ENCODE results near the gene FKBP5. TPM values are rescaled to one million over a fixed set of nuclear protein-coding genes. Genes with fewer than 3 reads are reported as not detected.

Gene FKBP5
- total and polyA plus RNA-seq, 9 of the 15 experiments (the other 6 are each of a cell fraction or from before 2014, with no cell fraction given): 32.7 to 151 (median 75.0) TPM

DNA sequence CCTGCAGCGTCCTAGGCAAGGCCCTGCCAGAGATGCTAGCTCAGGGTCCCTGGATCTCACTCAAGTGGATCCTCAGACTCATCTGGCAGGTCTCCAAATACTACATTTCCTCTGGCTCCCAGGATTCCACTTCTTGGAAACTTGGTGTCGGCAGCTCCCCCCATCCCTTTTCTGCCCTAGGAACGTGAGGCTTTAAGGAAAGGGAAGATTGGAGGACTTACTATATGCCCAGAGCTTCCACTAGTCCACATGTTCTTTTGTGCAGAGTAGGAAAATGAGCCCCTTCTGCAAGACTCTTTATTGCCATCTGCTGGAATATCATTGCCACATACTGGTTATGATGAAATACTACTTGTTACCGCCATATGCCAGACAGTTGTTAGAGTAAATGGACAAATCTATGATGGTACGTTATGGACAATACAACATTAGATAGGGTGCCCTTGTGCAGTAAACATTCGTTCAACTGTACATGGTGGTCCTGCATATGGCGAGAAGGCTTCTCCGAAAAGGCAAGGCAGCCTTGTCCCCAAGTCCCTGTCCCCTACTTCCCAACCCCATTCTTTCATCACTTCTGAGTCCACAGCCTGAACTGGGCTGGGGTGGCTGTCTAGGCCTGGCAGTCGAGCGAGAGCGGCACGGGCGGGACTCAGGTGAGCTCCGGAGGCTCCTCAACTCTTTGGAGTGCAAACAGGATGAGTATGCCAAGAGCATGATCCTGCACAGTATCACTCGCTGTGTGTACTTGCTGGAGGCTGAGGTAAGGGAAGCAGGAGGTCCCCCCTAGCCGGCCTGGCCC, 48.9 kb upstream of the FKBP5 start (continued):
- TF ChIP-seq SRSF3 (IDR thresholded peaks at IDR 0.05; ENCODE audit: insufficient read depth, low read length): no peak
- TF ChIP-seq DIDO1 (tag; IDR thresholded peaks at IDR 0.05; ENCODE audit: low read depth): no peak; the same call in 1 of the 2 replicates
- TF ChIP-seq EHMT2 (IDR thresholded peaks at IDR 0.05): peak; percentile 93
- TF ChIP-seq STAT5B (CRISPR knock-in tag; IDR thresholded peaks at IDR 0.05): no peak
- TF ChIP-seq HOXB6 (CRISPR knock-in tag; IDR thresholded peaks at IDR 0.05; ENCODE audit: borderline replicate concordance): no peak
- TF ChIP-seq, protein P1, sequence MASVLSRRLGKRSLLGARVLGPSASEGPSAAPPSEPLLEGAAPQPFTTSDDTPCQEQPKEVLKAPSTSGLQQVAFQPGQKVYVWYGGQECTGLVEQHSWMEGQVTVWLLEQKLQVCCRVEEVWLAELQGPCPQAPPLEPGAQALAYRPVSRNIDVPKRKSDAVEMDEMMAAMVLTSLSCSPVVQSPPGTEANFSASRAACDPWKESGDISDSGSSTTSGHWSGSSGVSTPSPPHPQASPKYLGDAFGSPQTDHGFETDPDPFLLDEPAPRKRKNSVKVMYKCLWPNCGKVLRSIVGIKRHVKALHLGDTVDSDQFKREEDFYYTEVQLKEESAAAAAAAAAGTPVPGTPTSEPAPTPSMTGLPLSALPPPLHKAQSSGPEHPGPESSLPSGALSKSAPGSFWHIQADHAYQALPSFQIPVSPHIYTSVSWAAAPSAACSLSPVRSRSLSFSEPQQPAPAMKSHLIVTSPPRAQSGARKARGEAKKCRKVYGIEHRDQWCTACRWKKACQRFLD (CRISPR knock-in tag; IDR thresholded peaks at IDR 0.05): no peak
- TF ChIP-seq RHOXF2B (CRISPR knock-in tag; conservative IDR thresholded peaks at IDR 0.05): no peak
- TF ChIP-seq RAD51 (IDR thresholded peaks at IDR 0.05; ENCODE audit: borderline replicate concordance, low read depth): peak; percentile 38
- TF ChIP-seq SP2 (IDR thresholded peaks at IDR 0.05; ENCODE audit: extremely low read depth, low read depth, low read length, poor library complexity, severe bottlenecking): no peak
- TF ChIP-seq REST (IDR thresholded peaks at IDR 0.05; ENCODE audit: borderline replicate concordance): peak; percentile 90
- TF ChIP-seq REST (CRISPR knock-in tag; IDR thresholded peaks at IDR 0.05; ENCODE audit: low read depth): no peak
- no peak for TF ChIP-seq MECOM (CRISPR knock-in tag; IDR thresholded peaks at IDR 0.05)
- TF ChIP-seq RNF2 (IDR thresholded peaks at IDR 0.05): peak; percentile 5; the same call in 1 of the 2 replicates
- peak; percentile 71 for TF ChIP-seq RB1 (IDR thresholded peaks at IDR 0.05; ENCODE audit: low read depth)
- TF ChIP-seq BRF1 (IDR thresholded peaks at IDR 0.05; ENCODE audit: borderline replicate concordance, extremely low read depth, insufficient read length): no peak
- peak; percentile 90 to 98 (median 94) for TF ChIP-seq CTCF (IDR thresholded peaks at IDR 0.05 in 2 of 3, conservative IDR thresholded peaks at IDR 0.05 in 1 of 3; ENCODE audit: insufficient read depth in 2 of 3, low read depth in 1 of 3, low read length in 3 of 3)
- TF ChIP-seq C11orf30 (IDR thresholded peaks at IDR 0.05; ENCODE audit: low read depth): 0 out of 2 replicates have a peak, but pooled peaks have one; percentile 23
